CD4-positive, alpha-beta T cell treated with Interleukin-4 for 1 hour (primary cell): ENCODE data around the gene KLK7.

ENCODE experiments used
- DNase-seq, 2 donors: peaks; one replicate each; pipeline ENCODE4 v3.0.0-alpha.2; 2020 to 2022

The KLK7 gene

GRCh38 chr19:50983625-50984292, at the start of gene KLK7:
KLK7 (minus strand) TSS chr19:50983917; CDS start chr19:50982399, 1,518 bp downstream.
- DNase-seq = no peak

GRCh38 chr19:51031880-51032225, 48.1 kb upstream of the KLK7 start:
- DNase-seq = no peak

GRCh38 chr19:51031220-51031879, 47.6 kb upstream of the KLK7 start:
- no peak for DNase-seq

- no peak for DNase-seq
Observed at GRCh38 chr19:51030631-51031030, 46.9 kb upstream of the KLK7 start.

- DNase-seq = no peak
Observed at GRCh38 chr19:51029718-51030117, 46.0 kb upstream of the KLK7 start.

- DNase-seq = no peak
Observed at GRCh38 chr19:51027873-51028272, 44.2 kb upstream of the KLK7 start.

GRCh38 chr19:51027126-51027806, 43.5 kb upstream of the KLK7 start:
- DNase-seq = no peak

- DNase-seq = no peak
Observed at GRCh38 chr19:51026554-51026831, 42.8 kb upstream of the KLK7 start, which contains the start of gene KLK11. KLK11 (minus strand) TSS chr19:51026616; CDS start chr19:51025631, 985 bp downstream.

- no peak for DNase-seq
Observed at GRCh38 chr19:51025809-51026553, 42.3 kb upstream of the KLK7 start.

GRCh38 chr19:51025401-51025800, 41.7 kb upstream of the KLK7 start:
- DNase-seq = no peak

GRCh38 chr19:51024924-51025323, 41.2 kb upstream of the KLK7 start:
- no peak for DNase-seq

- DNase-seq = no peak
Observed at GRCh38 chr19:51023946-51024345, 40.2 kb upstream of the KLK7 start.

GRCh38 chr19:51022526-51022925, 38.8 kb upstream of the KLK7 start:
- DNase-seq = no peak

GRCh38 chr19:51020988-51021651, 37.4 kb upstream of the KLK7 start:
- DNase-seq = peak in 1 of 2 donors; percentile 21

GRCh38 chr19:51019544-51019925, 35.8 kb upstream of the KLK7 start, which contains the start of gene KLK10:
KLK10 (minus strand) TSS chr19:51019709; CDS start chr19:51019130, 579 bp downstream.
- DNase-seq = no peak

- no peak for DNase-seq
Observed at GRCh38 chr19:51018745-51019543, 35.2 kb upstream of the KLK7 start.

- DNase-seq = peak; percentile 38 to 42
Observed at GRCh38 chr19:51016798-51017683, 33.3 kb upstream of the KLK7 start.

GRCh38 chr19:51015691-51016267, 32.1 kb upstream of the KLK7 start:
- no peak for DNase-seq

- no peak for DNase-seq
Observed at GRCh38 chr19:51014242-51014641, 30.5 kb upstream of the KLK7 start.

GRCh38 chr19:51012661-51013190, 29.0 kb upstream of the KLK7 start:
- no peak for DNase-seq
